HCT116 (cell line): ENCODE data around the gene CACNA1G. TPM values are rescaled to one million over a fixed set of nuclear protein-coding genes. Genes with fewer than 3 reads are reported as not detected.
A peak's percentile ranks its signal among the peaks of the same experiment; 100 is the strongest.

Source experiments
- ATAC-seq: fragments of 200-7000 bp; cut with Tn5 transposase; 2 replicates; pipeline ENCODE4 v1.9.1; 2020; ENCODE audit warnings: mild to moderate bottlenecking, moderate library complexity
- BruUV-seq: library from RNA; stranded (reverse); fragments of 400-500 nt; replicated peaks from 2 replicates; lab custom pipeline; 2021; lab: Mats Ljungman, UMichigan
- CTCF ChIA-PET: fragments of 300-600 bp; sonication (Branson Sonifier 250); formaldehyde crosslinking; loops from one replicate; lab custom pipeline; 2021; ENCODE audit warnings: antibody characterized with exemption; lab: Charles Lee
- POLR2A ChIA-PET: fragments of 300-600, 350-600 bp; sonication (Branson Sonifier 250); formaldehyde crosslinking; loops from one replicate; lab custom pipeline; 2021; ENCODE audit warnings: antibody characterized with exemption; lab: Charles Lee
- RAD21 ChIA-PET, 2 experiments: fragments of 300-600 bp; sonication (Branson Sonifier 250); formaldehyde crosslinking; loops; one replicate each; lab custom pipeline; 2023; ENCODE audit warnings: low total read pairs in 2 of 2; ENCODE audit not compliant: uncharacterized antibody in 2 of 2, unreplicated experiment in 2 of 2, low non-redundant PET in 1 of 2; lab: Charles Lee
- DNase-seq: peaks from one replicate; pipeline ENCODE4 v3.0.0-alpha.2; 2010; ENCODE audit warnings: low read depth, low spot score
- H2AFZ ChIP-seq: fragments of 200-600 bp; shearing (Covaris generic), sonication (generic); 2 replicates; pipeline ENCODE4 v1.6.1; 2017; ENCODE audit warnings: low read depth, mixed run types, mixed read lengths, antibody characterized with exemption, low read length; ENCODE audit not compliant: poor library complexity, severe bottlenecking
- H3K27ac ChIP-seq: 2 replicates; pipeline ENCODE4 v1.5.1; 2012; ENCODE audit warnings: low read depth, low read length
- H3K27me3 ChIP-seq: fragments of 200-600 bp; sonication (generic); 2 replicates; pipeline ENCODE4 v1.6.1; 2016; ENCODE audit warnings: mixed run types, low read length, mixed read lengths; ENCODE audit not compliant: insufficient read depth
- H3K36me3 ChIP-seq, 2 experiments: fragments of 200-500 bp in 1 of 2; fragments of 200-600 bp in 1 of 2; sonication (Bioruptor generic) in 1 of 2; sonication (generic) in 1 of 2; 2 replicates each; pipeline versions ENCODE4 v1.5.1 to v1.6.1; 2014 to 2016; ENCODE audit warnings: low read length in 2 of 2, inconsistent platforms in 1 of 2, mixed read lengths in 1 of 2, mixed run types in 1 of 2; ENCODE audit not compliant: insufficient read depth in 2 of 2, control insufficient read depth in 1 of 2
- H3K4me1 ChIP-seq, 2 experiments: fragments of 200-600 bp in 1 of 2; sonication (generic) in 1 of 2; 2 replicates each; pipeline versions ENCODE4 v1.5.1 to v1.6.1; 2012 to 2017; ENCODE audit warnings: low read length in 2 of 2, inconsistent platforms in 1 of 2, mild to moderate bottlenecking in 1 of 2, mixed read lengths in 1 of 2, mixed run types in 1 of 2, moderate library complexity in 1 of 2; ENCODE audit not compliant: insufficient read depth in 2 of 2, control insufficient read depth in 1 of 2
- H3K4me2 ChIP-seq: fragments of 200-600 bp; sonication (generic); 2 replicates; pipeline ENCODE4 v1.6.1; 2017; ENCODE audit warnings: mixed run types, low read length, mixed read lengths
- H3K4me3 ChIP-seq, 2 experiments: fragments of 200-600 bp in 1 of 2; sonication (generic) in 1 of 2; replicated peaks in 1 of 2; 2 replicates each; pipeline ENCODE4 v1.5.1; 2011 to 2016; ENCODE audit warnings: low read length in 2 of 2, control low read depth in 1 of 2, low read depth in 1 of 2, mild to moderate bottlenecking in 1 of 2, mixed read lengths in 1 of 2, mixed run types in 1 of 2
- H3K79me2 ChIP-seq: fragments of 200-600 bp; sonication (generic); 2 replicates; pipeline ENCODE4 v1.6.1; 2017; ENCODE audit warnings: mild to moderate bottlenecking, mixed run types, low read length, moderate library complexity, mixed read lengths; ENCODE audit not compliant: insufficient read depth
- H3K9ac ChIP-seq: fragments of 200-600 bp; sonication (generic); 2 replicates; pipeline ENCODE4 v1.6.1; 2016; ENCODE audit warnings: low read length, mixed read lengths
- H3K9me2 ChIP-seq: fragments of 200-600 bp; sonication (generic), shearing (Covaris generic); 2 replicates; pipeline ENCODE4 v1.6.1; 2017; ENCODE audit warnings: mixed run types, mild to moderate bottlenecking, moderate library complexity; ENCODE audit not compliant: insufficient read depth
- H3K9me3 ChIP-seq, 2 experiments: fragments of 200-500 bp in 1 of 2; fragments of 200-600 bp in 1 of 2; sonication (Bioruptor generic) in 1 of 2; sonication (generic) in 1 of 2; 2 replicates each; pipeline ENCODE4 v1.6.1; 2014 to 2017; ENCODE audit warnings: low read length in 2 of 2, mixed read lengths in 2 of 2, inconsistent platforms in 1 of 2, low read depth in 1 of 2, mild to moderate bottlenecking in 1 of 2, mixed run types in 1 of 2, moderate library complexity in 1 of 2; ENCODE audit not compliant: control insufficient read depth in 1 of 2, insufficient read depth in 1 of 2
- H4K20me1 ChIP-seq: fragments of 200-600 bp; sonication (generic), shearing (Covaris generic); 2 replicates; pipeline ENCODE4 v1.6.1; 2017; ENCODE audit warnings: mixed run types, mild to moderate bottlenecking, moderate library complexity; ENCODE audit not compliant: insufficient read depth
- CBX3 ChIP-seq: IDR thresholded peaks from 2 replicates; pipeline ENCODE4 v1.6.1; 2012; ENCODE audit warnings: low read depth
- EGR1 ChIP-seq: IDR thresholded peaks from 2 replicates; pipeline ENCODE4 v1.6.1; 2012; ENCODE audit warnings: low read depth
- FOSL1 ChIP-seq: IDR thresholded peaks from 2 replicates; pipeline ENCODE4 v1.6.1; 2012; ENCODE audit warnings: low read depth
- POLR2A ChIP-seq: IDR thresholded peaks from 2 replicates; pipeline ENCODE4 v1.7.0; 2011; ENCODE audit warnings: borderline replicate concordance; ENCODE audit not compliant: insufficient read depth, insufficient read length; ENCODE audit errors: extremely low read depth
- POLR2AphosphoS5 ChIP-seq: IDR thresholded peaks from 2 replicates; pipeline ENCODE4 v1.6.1; 2011; ENCODE audit warnings: mild to moderate bottlenecking, low read depth, low read length, moderate library complexity
- RAD21 ChIP-seq: IDR thresholded peaks from 2 replicates; pipeline ENCODE4 v1.6.1; 2012; ENCODE audit warnings: low read depth, mild to moderate bottlenecking
- SP1 ChIP-seq: IDR thresholded peaks from 2 replicates; pipeline ENCODE4 v1.6.1; 2012; ENCODE audit warnings: low read depth
- SRF ChIP-seq: IDR thresholded peaks from 2 replicates; pipeline ENCODE4 v1.6.1; 2012; ENCODE audit warnings: low read depth
- TCF7L2 ChIP-seq: IDR thresholded peaks from 2 replicates; pipeline ENCODE4 v1.7.0; 2011; ENCODE audit warnings: borderline replicate concordance, inconsistent platforms; ENCODE audit not compliant: insufficient read depth, insufficient read length; ENCODE audit errors: extremely low read depth
- YY1 ChIP-seq: IDR thresholded peaks from 2 replicates; pipeline ENCODE4 v1.6.1; 2011; ENCODE audit warnings: low read length, low read depth, moderate library complexity, mild to moderate bottlenecking; ENCODE audit not compliant: insufficient replicate concordance; ENCODE audit errors: extremely low read depth
- intact Hi-C: fragments of 100-400 bp; cut with micrococcal nuclease; formaldehyde crosslinking; loops from 2 replicates; pipeline ENCODE4 v1.10.0; 2022
- total RNA-seq: library from RNA; stranded (reverse); gene quantifications from one replicate; pipeline ENCODE4 v1.2.1, GENCODE V29; 2021; ENCODE audit not compliant: unreplicated experiment
- TF ChIP-seq, protein P1 (sequence below): IDR thresholded peaks from 2 replicates; pipeline ENCODE4 v1.6.1; 2012
- TF ChIP-seq, protein P2 (sequence below): IDR thresholded peaks from 2 replicates; pipeline ENCODE4 v1.6.1; 2012
- TF ChIP-seq, protein P3 (sequence below): IDR thresholded peaks from 2 replicates; pipeline ENCODE4 v1.6.1; 2011; ENCODE audit warnings: mild to moderate bottlenecking, low read length, moderate library complexity; ENCODE audit not compliant: insufficient replicate concordance; ENCODE audit errors: extremely low read depth

Gene CACNA1G
- total RNA-seq, 1 experiment from 2014 or later = 3.4 TPM

DNA sequence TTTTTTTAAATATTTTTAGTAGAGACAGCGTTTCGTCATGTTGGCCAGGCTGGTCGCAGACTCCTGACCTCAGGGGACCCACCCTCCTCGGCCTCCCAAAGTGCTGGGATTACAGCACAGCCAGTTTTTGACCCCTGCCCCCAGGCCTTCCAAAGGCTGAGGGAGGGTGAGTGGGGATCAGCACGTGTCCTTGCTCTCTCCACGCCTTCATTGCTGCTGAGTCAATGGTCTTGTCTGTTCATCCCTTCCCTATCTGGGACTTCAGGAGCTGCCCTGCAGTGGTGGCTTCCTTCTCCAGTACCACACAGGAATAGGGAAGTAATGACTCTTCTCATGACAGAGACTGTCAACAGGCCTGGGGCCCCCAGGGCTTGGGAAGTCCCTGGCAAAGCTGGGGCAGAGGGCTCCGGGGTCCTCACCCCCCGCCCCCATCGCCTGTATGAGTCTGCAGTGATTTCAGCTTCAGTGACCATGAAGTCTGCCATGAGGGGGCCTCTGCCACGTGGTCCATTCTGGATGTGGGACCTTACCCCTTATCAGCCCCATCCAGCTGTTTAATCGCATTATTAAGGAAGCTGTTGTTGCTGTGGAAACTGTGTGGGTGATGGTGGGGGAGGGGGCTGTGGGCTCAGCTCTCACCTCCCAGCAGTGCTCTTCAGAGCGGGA is 80.3 kb downstream of the CACNA1G start:
- Histone ChIP-seq H3K36me3 (no peaks in the 10 kb centered on the region), H3K4me2 (peak overlapping the region; percentile 87), H3K4me3 (no peak overlapping the region), H3K9me2 (no peaks in the 10 kb centered on the region), H3K9me3 (no peaks in the 10 kb centered on the region), H3K27me3 (no peaks in the 10 kb centered on the region), H3K27ac (peak overlapping the region; percentile 95), H4K20me1 (no peaks in the 10 kb centered on the region), H2AFZ (no peak overlapping the region), H3K4me1 (peaks cover 72 to 81% of the 10 kb centered on the region in 2 experiments), H3K79me2 (peaks cover 29% of the 10 kb centered on the region), H3K9ac (peak overlapping the region; percentile 81)
- ATAC-seq (no peak), DNase-seq (no peak)
- RAD21 ChIA-PET = no interaction called here
- BruUV-seq = no TSS peak
- CTCF ChIA-PET = interaction anchor here (0.7 to 2.6 kb wide), 7 partner anchors 10 to 140 kb away, joined by 3 to 38 read pairs (median 3); no protein-coding TSS in a partner anchor
- POLR2A ChIA-PET = interaction anchor here (0.8 to 5.3 kb wide), 4 partner anchors 11 to 64 kb away, joined by 3 to 59 read pairs (median 38); no protein-coding TSS in a partner anchor
- intact Hi-C loops = no loop called here
- TF ChIP-seq, protein P1, sequence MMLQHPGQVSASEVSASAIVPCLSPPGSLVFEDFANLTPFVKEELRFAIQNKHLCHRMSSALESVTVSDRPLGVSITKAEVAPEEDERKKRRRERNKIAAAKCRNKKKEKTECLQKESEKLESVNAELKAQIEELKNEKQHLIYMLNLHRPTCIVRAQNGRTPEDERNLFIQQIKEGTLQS = no peak
- TF ChIP-seq POLR2AphosphoS5 (no peak), POLR2A (no peak), RAD21 (no peak), TCF7L2 (no peak), EGR1 (no peak), YY1 (no peak), FOSL1 (no peak), CBX3 (no peak), SP1 (no peak), SRF (no peak)
- TF ChIP-seq, protein P2, sequence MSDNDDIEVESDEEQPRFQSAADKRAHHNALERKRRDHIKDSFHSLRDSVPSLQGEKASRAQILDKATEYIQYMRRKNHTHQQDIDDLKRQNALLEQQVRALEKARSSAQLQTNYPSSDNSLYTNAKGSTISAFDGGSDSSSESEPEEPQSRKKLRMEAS = no peak
- TF ChIP-seq, protein P3, sequence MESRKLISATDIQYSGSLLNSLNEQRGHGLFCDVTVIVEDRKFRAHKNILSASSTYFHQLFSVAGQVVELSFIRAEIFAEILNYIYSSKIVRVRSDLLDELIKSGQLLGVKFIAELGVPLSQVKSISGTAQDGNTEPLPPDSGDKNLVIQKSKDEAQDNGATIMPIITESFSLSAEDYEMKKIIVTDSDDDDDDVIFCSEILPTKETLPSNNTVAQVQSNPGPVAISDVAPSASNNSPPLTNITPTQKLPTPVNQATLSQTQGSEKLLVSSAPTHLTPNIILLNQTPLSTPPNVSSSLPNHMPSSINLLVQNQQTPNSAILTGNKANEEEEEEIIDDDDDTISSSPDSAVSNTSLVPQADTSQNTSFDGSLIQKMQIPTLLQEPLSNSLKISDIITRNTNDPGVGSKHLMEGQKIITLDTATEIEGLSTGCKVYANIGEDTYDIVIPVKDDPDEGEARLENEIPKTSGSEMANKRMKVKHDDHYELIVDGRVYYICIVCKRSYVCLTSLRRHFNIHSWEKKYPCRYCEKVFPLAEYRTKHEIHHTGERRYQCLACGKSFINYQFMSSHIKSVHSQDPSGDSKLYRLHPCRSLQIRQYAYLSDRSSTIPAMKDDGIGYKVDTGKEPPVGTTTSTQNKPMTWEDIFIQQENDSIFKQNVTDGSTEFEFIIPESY = no peak
